Right lobe of liver (tissue), 6 donors: Measurements from ENCODE around the gene IGFBP5. TPM values are rescaled to one million over a fixed set of nuclear protein-coding genes. Genes with fewer than 3 reads are reported as not detected.

Source experiments
- ATAC-seq, 4 donors: fragments of 200-7000 bp; cut with Tn5 transposase; one replicate each; pipeline ENCODE4 v1.9.1; 2020; ENCODE audit warnings: mild to moderate bottlenecking in 4 of 4, moderate library complexity in 4 of 4
- DNase-seq, 3 donors: peaks; one replicate each; pipeline ENCODE4 v3.0.0-alpha.2; 2020
- H3K27ac ChIP-seq, 3 donors: fragments of 200-600 bp; one replicate each; pipeline ENCODE4 v1.8.0; 2022
- H3K27me3 ChIP-seq, 2 donors: fragments of 200-600 bp; one replicate each; pipeline ENCODE4 v1.8.0; 2022
- H3K36me3 ChIP-seq, 4 donors: fragments of 200-600 bp; sonication (generic) in 1 of 4; one replicate each; pipeline versions ENCODE4 v1.5.1 to v1.8.0; 2017 to 2022; ENCODE audit warnings: control low read depth in 1 of 4
- H3K4me1 ChIP-seq, 4 donors: fragments of 200-600 bp; sonication (generic) in 1 of 4; one replicate each; pipeline versions ENCODE4 v1.5.1 to v1.8.0; 2017 to 2022; ENCODE audit warnings: control low read depth in 1 of 4
- H3K4me3 ChIP-seq, 3 donors: fragments of 200-600 bp; one replicate each; pipeline ENCODE4 v1.8.0; 2022
- H3K9me3 ChIP-seq, 4 donors: fragments of 200-600 bp; sonication (generic) in 1 of 4; one replicate each; pipeline versions ENCODE4 v1.5.1 to v1.8.0; 2017 to 2022; ENCODE audit warnings: control low read depth in 1 of 4
- POLR2A ChIP-seq: fragments of 450-650 bp; IDR thresholded peaks from one replicate; pipeline ENCODE4 v1.6.1; 2017; ENCODE audit warnings: antibody characterized with exemption, mild to moderate bottlenecking
- whole genome bisulfite sequencing: methylation state at CpG from one replicate; pipeline ENCODE4 v1.1.6; 2018; ENCODE audit warnings: low coverage, low lambda C conversion rate; ENCODE audit not compliant: insufficient coverage; ENCODE audit errors: missing lambda C conversion rate; 5-methylcytosine and 5-hydroxymethylcytosine counted together
- intact Hi-C, 2 donors: fragments of 100-400 bp; cut with DNase I; formaldehyde crosslinking; loops; one replicate each; pipeline versions ENCODE4 v1.11.2 to v1.14.1; 2022
- total RNA-seq, 6 experiments: library from RNA; depleted of rRNA in 2 of 6; stranded (reverse); fragments of >200 nt in 2 of 6; fragmentation: NEBNext Ultra II Directional in 3 of 6; extraction: Animal tissue kit (Norgen Biotek cat#: 25700) in 3 of 6; gene quantifications; one replicate each; pipeline versions ENCODE4 v1.1.0 to v1.2.4, GENCODE V29; 2016 to 2023
- TF ChIP-seq, protein P1 (sequence below), 4 donors: fragments of 200-600 bp in 3 of 4; fragments of 450-650 bp in 1 of 4; IDR thresholded peaks; one replicate each; pipeline versions ENCODE4 v1.5.1 to v1.8.0; 2016 to 2022; ENCODE audit warnings: antibody characterized with exemption in 4 of 4, mild to moderate bottlenecking in 2 of 4
- donor health status: DM: no; HTN: yes; CAD: no.
- donor health status: DM: no; HTN: no; CAD: no.
- donor health status: DM: no; HTN: no; CAD: no.
- donor health status: DM: no; HTN: yes; CAD: no.
- donor health status: DM: no; HTN: yes; CAD: no.

IGFBP5 gene
- total RNA-seq, 6 experiments from 2014 or later: 13.7 to 76.0 (median 30.9) TPM

DNA sequence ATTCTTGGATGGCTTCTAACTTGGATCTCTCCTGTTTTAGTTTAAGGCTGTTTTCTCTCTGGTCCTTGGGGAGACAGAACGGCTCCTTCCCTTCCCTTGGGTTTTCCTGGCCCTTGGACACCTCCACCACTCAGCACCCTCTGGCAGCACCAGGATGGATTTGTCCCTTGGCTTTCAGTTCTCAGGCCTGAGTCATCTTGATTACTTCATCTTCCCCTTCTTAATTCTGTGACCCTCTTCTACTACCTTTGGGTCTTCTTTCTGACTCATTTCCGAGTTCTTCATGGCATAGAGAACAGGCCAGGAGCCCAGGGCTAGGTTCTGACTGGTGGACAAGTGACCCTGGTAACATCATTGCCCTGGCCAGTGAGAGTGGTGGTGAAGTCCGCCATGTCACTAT, 47.2 kb downstream of the IGFBP5 start:
- 87% methylated on average over 3 of the region's 3 CpGs for WGBS
- peaks cover 0 to 67% (median 29%) of the 10 kb centered on the region in 4 donors for H3K4me1 ChIP-seq
- H3K9me3 ChIP-seq: no peaks in the 10 kb centered on the region
- DNase-seq (no peak), ATAC-seq (no peak)
- no peak overlapping the region for H3K4me3 ChIP-seq
- TF ChIP-seq POLR2A: no peak
- TF ChIP-seq, protein P1, sequence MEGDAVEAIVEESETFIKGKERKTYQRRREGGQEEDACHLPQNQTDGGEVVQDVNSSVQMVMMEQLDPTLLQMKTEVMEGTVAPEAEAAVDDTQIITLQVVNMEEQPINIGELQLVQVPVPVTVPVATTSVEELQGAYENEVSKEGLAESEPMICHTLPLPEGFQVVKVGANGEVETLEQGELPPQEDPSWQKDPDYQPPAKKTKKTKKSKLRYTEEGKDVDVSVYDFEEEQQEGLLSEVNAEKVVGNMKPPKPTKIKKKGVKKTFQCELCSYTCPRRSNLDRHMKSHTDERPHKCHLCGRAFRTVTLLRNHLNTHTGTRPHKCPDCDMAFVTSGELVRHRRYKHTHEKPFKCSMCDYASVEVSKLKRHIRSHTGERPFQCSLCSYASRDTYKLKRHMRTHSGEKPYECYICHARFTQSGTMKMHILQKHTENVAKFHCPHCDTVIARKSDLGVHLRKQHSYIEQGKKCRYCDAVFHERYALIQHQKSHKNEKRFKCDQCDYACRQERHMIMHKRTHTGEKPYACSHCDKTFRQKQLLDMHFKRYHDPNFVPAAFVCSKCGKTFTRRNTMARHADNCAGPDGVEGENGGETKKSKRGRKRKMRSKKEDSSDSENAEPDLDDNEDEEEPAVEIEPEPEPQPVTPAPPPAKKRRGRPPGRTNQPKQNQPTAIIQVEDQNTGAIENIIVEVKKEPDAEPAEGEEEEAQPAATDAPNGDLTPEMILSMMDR (IDR thresholded peaks at IDR 0.05): no peak
- intact Hi-C loops: no loop called here
- no peak overlapping the region for H3K27ac ChIP-seq
- peaks cover 0 to 7% (median 0%) of the 10 kb centered on the region in 4 donors for H3K36me3 ChIP-seq
- H3K27me3 ChIP-seq: no peaks in the 10 kb centered on the region

DNA sequence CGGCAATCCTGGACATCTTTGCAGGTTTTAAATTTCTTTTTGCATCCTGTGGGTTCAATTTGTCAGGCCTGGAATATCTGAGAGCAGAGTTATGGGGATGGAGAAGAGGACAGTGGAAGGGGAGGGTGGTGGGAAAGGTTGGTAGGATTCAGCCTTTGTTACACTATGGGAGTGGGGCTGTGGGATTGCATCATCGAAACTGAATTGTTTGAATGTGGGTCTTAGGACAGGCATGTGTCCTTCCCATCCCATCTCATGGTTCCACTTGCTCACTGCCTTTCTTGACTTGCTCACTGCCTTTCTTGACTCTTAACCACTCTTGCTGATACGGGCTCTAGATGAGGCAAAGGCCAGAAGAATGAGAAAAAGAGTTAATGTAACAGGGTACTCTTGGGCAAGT, 49.2 kb downstream of the IGFBP5 start:
- Histone ChIP-seq H3K4me3 (no peak overlapping the region), H3K27ac (peak overlapping the region in 1 of 3 donors; percentile 20), H3K36me3 (peaks cover 0 to 13% (median under 1%) of the 10 kb centered on the region in 4 donors), H3K27me3 (no peaks in the 10 kb centered on the region), H3K4me1 (peaks cover 0 to 53% (median 23%) of the 10 kb centered on the region in 4 donors), H3K9me3 (no peaks in the 10 kb centered on the region)
- no peak for TF ChIP-seq POLR2A
- TF ChIP-seq, protein P1 (IDR thresholded peaks at IDR 0.05): no peak
- intact Hi-C loops: no loop called here
- ATAC-seq (no peak), DNase-seq (no peak)
- 92% methylated on average over 3 of the region's 3 CpGs for WGBS

DNA sequence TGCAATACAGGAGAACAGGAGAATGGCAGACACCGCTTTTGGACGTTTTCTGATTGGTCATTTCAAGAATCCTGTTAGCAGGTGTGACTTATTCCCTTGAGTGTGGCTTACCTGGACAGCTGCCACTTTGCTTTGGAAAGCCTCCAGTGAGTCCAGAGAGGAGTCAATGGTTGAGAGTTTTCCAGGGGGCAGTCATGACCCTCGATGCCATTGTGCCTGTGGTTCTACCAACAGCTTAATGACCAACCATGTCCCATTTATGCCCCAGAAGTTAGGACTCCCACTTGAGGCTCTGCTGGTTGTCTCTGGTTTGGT, 49.8 kb downstream of the IGFBP5 start:
- intact Hi-C loops: no loop called here
- no peak overlapping the region for H3K4me3 ChIP-seq
- peaks cover 0 to 48% (median 21%) of the 10 kb centered on the region in 4 donors for H3K4me1 ChIP-seq
- WGBS: 59% methylated on average over 3 of the region's 3 CpGs
- peaks cover 0 to 18% (median 3%) of the 10 kb centered on the region in 4 donors for H3K36me3 ChIP-seq
- H3K27me3 ChIP-seq: no peaks in the 10 kb centered on the region
- DNase-seq (no peak), ATAC-seq (peak in 1 of 4 donors; percentile 28)
- TF ChIP-seq, protein P1 (IDR thresholded peaks at IDR 0.05): no peak
- H3K27ac ChIP-seq: peak overlapping the region in 1 of 3 donors; percentile 20
- no peaks in the 10 kb centered on the region for H3K9me3 ChIP-seq

DNA sequence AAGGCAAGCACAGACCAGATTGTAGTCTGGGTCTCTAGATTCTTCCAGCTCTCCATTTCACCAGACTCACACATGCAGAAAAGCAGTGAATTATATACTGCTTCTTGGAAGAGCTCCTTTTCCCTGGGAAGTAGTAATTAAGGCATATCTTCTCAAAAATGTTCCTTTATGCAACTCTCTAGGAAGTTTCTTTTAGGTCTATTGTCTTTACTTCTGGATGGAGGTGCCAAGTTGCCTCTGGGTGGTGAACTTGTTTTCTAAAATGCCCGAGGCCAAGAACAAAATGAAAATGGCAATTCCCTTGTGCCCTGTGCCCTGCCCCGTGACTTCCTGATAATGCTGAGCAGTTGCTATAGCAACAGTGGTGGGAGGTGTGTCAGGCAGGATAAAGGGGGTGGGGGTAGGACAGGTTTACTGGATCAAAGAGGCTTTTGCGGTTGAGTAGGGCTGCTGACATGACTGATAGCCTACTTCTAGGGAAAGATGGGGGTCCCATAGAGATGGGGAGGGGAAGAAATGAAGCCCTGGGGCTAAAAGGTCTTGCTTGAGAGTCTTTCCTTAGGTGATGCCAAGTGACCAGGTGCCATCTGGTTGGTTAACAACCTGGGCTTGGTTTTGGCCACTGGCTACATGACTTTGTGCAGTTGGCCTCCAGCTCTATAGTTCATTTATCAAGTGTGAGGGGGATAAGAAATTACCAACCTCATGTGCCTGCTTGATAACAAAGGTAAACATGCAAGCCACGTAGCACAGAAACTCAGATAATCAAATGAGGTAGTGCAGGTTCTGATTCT, 50.3 kb downstream of the IGFBP5 start:
- Histone ChIP-seq H3K27me3 (no peaks in the 10 kb centered on the region), H3K9me3 (no peaks in the 10 kb centered on the region), H3K4me3 (no peak overlapping the region), H3K27ac (peak overlapping the region in 2 of 3 donors; percentile 16 to 18), H3K36me3 (peaks cover 0 to 23% (median 4%) of the 10 kb centered on the region in 4 donors), H3K4me1 (peaks cover 0 to 43% (median 19%) of the 10 kb centered on the region in 4 donors)
- no peak for TF ChIP-seq POLR2A
- TF ChIP-seq, protein P1 (IDR thresholded peaks at IDR 0.05): no peak
- intact Hi-C loops: no loop called here
- DNase-seq (no peak), ATAC-seq (peak; percentile 30 to 56 (median 45))
- WGBS: 41% methylated on average over 4 of the region's 4 CpGs
